Fibroblast of skin of right biceps (primary cell): ENCODE data around the gene TEAD3.
A peak's percentile ranks its signal among the peaks of the same experiment; 100 is the strongest.

Source experiments
- DNase-seq: peaks from one replicate; pipeline ENCODE4 v3.0.0-alpha.2; 2013

TEAD3 gene

DNA sequence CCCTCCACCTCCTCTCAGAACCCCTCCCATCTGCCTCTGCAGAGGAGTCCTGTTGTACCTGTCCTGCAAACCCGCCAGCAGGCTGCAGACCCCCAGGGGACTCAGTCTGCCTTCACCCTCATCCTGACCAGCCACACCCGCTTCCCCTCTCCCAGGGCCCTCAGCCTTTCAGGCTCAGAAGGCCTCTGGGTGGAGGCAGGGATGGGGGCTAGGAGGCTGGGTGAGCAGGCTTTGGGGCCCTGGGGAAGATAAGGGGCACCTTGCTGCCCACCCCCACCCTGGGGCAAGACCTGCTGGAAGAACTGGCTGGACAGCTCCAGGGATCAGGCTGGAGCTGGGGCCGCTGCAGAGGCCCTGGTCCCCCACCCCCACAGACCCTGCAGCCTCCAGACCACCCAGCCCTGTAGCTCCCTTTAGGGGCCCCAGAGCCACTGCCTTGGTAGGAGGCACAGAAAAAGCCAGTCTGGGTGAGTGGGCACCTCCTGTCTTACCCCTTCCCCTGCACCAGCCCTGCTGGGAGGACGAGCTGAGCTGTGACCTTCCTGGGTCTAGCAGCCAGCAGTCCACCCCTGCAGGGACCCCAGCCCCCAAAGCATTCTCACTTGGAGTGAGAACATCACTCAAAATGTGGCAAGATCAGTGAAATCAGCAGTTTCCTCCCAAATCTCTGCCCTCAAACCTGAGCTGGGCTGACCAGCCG, 5.2 kb downstream of the TEAD3 start:
- DNase-seq = no peak

DNA sequence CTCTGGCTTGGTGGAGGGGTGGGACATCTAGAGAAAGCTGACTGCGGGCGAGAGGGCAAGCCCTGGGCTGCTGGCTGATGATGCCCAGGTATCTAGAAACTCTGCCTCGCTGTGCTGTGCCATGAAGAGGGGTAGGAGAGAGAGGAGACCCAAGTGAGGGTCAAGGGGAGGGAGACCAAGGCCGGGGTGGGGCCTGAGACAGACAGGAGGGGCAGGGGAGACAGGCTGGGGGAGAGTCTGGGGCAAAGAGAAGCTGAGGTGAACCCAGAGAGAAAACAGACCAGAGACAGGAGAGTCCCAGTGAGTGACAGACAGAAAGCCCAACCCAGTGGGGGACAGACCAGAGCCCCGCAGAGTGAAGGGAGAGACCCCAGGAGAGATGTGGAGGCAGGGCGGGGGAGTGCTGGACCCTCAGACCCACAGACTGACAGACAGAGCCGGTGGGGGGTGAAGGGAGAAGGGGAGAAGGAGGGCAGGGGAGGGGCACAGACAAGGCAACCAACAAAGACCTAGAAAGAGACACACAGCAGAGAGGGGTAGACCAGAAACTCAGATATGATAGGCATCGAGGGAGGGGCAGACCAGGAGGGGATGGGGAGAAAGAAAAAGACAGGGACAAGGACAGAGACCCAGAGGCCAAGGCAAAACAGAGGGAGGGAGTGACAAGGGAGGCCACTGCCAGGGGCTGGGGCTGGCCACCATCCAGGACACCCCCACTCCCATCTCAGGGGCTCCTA, 5.9 kb downstream of the TEAD3 start:
- DNase-seq = no peak

DNA sequence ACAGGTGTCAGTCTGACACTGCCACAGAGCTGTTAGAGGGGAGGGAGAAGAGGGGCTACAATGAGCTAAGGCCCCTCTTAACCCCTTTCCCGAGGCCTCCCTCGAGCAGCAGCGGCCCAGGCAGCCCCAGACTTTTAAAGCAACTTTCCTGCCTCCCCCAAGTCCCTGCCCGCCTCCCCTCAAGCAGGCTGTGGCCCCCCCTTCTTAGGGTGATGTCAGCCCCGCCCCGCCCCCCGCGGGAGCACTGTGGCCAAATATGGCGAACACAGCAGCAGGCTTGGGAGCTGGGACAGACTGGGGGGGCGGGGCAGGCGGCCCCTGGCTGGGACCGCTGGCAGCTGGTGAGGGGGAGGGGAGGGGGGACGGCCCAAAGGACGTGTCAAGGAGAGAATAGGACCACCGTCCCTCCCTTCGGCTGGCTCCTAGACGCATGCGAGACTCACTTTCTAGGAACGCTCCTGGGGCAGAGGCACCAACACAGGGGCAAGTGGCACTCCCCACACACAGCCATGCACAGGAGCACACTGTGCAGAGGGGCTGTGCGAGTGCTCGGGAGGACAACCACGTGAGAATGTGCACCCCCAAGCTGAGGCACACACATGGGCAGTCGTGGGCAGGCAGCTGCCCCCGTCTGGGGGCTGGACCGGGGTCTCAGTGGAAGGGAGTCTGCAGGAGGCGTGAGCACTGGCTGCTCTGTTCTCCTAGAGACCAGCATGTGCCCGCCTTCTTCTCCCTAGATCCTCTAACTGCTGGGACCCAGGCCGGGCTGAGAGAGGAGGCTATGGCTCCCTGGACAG, 6.7 kb downstream of the TEAD3 start:
- peak; percentile 95 for DNase-seq

DNA sequence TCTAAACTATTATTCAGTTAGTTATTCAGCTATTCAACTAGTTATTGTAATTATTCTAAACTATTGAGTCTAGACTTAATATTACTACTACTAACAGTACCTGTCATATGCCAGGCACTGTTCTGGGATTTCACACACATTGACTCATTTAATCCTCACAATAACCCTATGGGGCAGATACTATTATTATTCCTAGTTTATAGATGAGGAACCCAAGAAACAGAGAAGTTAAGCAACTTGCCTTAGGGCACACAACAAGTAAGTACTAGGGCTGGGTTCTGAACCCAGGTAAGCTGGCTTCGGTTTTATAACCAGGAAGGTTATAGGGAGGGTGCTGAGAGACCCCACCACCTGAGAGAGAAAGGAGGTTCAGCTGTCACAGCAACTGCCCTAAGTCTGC, 7.8 kb downstream of the TEAD3 start:
- no peak for DNase-seq

DNA sequence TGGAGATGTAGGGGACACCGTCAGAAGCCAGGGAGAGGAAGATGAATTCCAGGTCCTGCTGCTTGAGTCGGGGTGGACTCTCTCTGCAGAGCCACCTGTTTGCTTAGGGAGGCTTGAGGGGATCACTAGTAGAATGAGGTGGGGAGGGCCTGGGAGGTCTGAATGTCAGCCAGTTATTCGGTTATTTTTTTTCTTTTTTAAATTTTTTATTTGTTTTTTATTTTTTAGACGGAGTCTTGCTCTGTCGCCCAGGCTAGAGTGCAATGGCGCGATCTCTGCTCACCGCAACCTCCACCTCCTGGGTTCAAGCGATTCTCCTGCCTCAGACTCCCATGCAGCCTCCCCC, 8.4 kb downstream of the TEAD3 start:
- no peak for DNase-seq

DNA sequence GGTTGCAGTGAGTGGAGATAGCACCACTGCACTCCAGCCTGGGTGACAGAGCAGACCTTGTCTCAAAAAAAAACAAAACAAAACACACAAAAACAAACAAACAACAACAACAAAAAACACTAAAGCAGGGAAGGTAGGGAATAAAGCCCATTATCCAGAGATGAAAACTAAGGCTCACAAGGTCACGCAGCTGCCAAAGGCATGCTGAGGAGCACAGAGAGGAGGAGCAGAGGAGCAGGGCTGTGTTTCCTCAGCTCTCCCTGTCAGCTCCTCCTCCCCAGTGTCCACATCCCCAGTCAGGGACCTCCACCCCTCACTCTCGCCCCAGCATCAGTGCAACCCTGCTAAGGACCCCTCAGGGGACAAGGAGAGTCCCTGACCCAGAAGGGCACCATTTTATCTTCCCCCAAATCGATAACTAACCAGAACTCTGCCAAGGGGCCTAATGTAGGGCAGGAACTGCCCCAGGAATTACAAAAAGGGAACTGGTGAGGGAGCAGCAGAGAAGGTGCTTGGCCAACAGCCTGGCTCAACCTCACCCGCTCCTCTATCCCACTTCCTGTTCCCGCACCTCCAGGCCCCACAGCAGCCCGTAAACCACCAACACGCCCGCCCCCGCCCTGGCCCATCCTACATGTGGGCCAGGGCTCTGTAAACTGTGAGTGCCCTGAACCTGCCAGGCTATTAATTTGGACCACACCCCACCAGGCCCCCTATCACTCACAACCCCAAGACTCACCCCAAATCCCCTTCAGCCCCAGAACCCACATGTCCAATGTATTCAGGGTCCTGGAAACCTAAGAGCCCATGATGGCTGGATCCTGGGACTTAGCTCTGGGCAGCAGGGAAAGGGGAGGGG, 9.0 kb downstream of the TEAD3 start:
- peak; percentile 61 for DNase-seq

DNA sequence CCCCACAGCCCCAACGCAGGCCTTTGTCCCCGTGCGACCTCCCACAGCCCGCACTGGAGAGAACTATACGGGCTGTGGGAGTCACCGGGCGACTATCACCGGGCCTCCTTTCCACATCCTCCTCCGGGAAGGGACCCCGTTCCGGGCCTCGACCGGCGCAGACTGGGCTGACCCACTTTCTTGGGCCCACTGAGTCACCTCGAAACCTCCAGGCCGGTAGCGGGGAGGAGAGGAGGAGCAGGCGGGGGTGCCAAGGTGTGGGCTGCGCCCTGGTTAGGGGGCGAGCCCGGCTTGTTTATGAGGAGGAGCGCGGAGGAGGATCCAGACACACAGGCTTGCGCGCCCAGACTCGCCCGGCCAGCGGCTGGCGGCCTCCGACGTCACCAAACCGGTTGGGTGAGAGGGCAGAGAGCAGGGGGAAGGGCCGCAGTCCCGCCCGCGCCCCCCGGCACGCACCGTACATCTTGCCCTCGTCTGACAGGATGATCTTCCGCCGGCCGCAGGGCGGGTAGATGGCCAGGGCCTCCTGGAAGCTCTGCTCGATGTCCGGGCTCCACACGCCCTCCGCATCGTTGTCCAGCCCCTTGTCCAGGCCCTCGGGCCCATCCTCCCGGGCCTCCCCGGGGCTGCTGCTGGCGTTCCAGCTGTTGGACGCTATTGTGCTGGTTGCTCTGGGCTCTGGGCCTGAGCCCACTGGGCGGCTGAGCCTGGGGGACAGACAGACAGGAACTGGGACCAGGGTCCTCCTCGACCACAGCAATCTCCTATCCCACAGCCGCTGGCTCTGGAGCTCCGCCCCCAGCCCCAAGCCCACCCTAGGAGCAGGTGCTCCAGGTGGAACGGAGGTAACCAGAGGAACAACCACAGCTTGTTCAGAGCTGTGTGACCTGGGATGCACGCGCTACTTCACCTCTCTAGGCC, 10.6 kb downstream of the TEAD3 start:
- no peak for DNase-seq

DNA sequence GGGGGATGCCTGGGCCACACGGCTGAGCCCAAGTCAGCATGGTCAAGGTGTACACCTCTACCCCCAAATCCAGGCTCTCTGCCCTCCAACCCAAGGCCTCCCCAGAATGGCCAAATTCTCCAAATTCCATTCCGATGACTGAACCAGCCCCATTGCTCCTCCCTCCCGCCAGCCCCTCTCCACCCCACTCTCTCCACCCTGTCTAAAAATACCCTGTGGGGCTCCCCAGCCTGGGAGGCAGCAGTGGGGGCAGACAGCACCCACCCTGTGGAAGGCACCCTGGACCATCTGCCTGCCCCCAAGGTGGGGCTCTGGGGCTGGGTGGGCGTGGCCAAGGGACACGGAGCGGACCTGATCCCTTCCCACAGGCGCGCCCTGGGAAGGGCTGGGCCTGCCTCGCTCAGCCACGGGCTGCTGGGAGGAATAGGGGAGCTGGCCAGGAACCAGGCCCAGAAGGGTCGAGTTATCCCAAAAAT, 11.4 kb downstream of the TEAD3 start:
- DNase-seq = peak; percentile 83

DNA sequence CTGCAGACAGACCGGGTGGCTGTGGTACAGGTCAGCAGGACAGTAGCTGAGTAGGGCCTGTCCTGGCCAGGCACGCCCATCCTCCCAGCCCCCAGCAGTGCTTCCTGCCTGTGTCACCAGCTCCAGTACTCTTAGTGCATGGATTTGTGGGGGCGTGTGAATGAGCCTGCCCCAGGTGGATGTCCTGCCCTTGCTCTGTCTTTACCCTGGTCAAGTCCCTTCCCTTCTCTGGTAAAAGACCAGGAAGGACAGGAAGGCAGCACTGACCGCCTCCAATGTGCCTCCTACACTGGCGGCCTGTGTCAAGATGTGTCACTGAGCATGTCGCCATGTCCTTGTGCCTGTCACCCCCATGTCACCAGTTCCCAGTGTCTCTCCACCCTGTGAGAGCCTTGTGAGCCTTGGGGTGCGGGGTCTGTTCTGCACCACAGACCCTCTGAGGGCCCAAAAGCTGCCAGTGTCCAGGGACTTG, 11.9 kb downstream of the TEAD3 start:
- DNase-seq = no peak

DNA sequence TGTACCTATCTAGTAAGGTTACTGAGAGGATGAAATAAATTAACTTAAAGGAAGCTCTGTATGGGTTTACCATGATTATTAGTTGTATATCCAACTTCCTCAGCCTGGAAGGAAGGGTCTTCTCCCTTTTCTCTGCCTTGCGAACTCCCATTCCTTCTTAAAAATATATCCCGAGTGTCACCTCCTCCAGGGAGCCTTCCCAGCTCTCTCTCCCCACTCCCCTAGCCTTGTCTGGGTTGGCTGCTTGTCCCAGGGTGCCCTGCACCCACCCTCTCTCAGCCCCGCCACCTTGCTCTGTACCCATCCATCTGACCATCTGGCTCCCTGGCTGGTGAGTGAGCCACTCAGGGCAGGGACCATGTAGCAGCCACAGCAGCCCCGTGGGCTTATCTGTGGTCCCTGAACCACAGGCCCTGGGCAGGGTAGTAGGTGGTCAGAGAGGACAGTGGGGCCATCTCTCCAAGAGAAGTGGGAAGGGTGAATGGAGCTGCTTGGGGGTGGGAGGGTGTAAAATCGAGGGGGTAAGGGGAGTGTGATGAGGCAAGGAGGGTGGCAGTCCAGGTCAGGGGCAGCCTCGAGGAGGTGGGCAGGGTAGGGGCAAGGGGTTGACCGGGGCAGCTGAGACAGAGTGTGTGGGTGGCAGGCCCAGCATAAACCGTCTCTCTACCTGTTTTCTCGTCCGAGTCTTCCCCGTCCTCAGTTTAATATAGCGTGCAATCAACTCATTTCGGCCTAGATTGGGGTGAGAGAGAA, 12.8 kb downstream of the TEAD3 start:
- no peak for DNase-seq

DNA sequence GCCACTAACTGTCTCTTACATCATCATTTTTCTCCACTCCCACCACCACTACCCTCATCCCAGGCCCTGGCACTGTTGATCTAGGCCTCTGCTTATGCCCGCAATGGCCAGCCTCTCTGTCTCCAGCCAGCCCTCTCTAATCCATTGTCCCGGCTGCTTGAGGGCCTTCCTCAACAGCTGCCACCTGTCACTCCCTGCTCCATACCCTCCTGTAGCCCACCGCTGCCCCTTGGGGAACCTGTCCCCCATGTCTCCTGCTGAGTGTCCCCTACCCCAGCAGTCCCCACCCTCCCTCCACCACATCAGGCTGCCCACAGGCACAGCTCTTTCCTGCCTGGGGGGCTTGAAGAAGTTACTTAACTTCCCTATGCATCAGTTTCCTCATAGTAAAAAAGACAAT, 13.4 kb downstream of the TEAD3 start:
- DNase-seq = no peak

DNA sequence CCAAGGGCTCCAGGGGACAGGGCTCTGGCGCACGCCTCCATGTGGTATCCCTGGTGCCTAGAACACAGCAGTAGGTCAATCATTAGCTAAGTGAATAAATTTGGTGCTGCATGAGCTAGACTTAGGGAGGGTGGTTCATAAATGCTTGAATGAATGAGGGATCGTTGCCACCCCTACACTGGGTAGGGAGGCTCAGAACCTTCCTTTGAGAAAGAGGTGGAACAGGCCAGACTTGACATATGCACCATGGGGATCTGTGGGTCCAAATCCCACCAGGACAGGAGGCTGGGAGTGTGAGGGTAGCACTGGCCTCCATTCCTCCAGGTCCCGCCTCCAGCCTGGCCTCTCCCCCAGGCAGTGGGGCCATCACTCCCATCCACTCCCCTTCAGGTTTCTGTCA, 13.8 kb downstream of the TEAD3 start:
- DNase-seq = no peak

DNA sequence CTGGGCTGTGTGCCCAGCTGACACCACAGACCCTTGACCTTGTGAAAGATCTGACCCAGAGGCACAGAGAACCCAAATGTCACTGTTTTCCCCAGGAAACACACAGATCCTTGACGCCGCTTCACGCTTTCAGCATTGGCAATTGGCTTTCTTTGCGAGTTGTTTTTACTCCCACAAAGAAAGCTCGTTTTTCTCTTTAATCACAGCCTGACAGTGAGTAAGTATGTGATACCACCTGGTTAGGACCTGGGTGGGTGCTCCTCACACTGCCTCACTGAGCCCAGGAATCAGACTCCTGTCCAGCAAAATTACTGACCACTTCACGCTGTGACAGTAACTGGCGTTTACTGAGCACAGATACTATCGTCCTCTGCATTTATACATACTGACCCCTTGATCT, 15.7 kb downstream of the TEAD3 start:
- DNase-seq = no peak

DNA sequence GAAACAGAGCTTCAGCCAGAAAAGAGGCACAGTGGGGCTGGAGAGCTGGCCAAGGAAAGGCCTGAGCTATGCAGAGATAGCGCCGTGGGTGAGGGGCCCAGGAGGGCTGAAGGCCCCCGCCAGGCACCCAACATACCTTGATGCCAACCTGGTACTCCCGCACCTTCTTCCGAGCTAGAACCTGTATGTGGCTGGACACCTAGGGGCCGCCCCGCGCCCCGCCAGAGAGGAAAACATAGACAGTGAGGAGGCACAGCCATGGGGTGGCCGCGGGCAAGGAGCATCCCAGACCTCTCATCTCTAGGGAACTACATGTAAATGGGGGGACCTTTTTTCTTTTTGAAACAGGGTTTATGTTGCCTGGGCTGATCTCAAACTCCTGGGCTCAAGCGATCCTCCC, 16.7 kb downstream of the TEAD3 start:
- no peak for DNase-seq

DNA sequence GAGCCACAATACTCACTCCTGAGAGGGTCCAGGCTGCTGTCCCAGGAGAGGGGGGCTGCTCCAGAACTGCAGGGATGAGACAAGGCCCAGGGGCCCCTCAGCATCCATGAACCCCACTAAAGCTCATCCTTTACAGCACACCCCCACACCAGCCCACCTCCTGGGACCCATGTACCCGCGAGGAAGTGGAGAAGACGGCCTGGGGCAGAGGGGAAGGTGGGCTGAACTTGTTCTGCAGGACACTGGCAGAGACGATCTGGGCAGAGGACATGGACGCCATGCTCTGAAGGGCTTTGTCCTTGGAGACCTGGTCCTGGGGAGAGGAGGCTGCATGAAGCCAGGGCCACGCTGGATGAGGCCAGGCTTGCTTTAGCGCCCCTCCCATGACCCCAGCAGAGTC, 18.6 kb downstream of the TEAD3 start:
- no peak for DNase-seq

DNA sequence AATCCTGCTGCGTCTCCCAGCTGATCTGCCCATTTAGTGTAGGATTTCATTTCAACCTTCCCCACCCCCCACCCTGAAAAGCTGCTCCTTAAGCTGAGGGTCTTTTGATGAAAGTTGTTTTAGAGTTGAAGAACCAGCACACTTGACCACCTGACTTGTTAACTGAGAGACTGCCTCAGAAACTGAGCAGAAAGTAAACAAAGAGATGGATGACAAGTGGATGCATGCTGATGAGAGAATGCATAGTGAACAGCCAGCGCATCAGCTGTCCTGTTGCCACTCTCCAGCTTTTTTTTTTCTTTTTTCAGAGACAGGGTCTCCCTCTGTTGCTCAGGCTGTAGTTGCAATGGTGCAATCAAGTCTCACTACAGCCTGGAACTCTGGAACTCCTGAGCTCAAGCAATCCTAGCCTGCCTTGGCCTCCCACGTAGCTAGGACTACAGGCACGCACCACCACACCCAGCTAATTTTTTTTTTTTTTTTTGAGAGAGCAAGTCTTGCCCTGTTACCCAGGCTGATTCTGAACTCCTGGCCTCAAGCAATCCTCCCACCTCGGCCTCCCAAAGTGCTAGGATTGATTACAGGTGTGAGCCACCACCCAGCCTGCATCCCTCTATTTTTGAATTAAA, 19.2 kb downstream of the TEAD3 start:
- no peak for DNase-seq

DNA sequence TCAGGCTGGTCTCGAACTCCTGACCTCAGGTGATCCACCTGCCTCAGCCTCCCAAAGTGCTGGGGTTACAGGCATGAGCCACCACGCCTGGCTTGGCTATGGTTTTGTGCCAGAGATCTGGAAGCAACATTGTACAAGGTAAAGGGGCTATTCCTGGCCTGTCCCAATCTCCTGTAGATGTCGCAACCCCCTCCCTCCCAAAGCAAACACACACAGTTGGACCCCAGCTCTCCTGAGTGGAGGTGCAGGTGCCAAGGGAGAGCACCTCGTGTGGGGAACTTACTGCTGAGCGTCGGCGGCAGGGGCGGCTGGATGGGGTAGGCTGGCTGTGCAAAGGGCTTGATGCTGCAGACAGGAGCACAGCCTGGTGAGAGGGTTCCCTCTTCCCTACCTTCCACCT, 19.9 kb downstream of the TEAD3 start:
- no peak for DNase-seq

DNA sequence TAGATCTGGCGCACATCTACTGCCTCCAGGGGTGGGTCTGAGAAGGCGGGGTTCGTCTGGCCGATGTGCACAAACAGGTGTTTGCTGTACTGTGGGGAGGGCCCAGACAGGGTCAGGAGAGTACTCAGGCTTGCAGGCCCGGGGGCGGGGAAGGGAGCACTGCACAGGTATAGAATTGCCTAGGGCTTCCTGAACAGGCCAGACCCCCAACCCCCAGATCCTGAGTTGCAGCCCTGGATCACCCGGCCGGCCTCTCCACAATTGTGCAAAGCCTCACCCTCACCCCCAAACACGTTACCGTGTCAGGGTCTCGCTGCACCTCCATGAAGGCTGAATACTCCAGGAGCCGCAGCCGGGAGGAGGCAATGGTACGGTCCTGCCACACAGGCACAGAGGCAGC, 20.9 kb downstream of the TEAD3 start:
- DNase-seq = no peak

DNA sequence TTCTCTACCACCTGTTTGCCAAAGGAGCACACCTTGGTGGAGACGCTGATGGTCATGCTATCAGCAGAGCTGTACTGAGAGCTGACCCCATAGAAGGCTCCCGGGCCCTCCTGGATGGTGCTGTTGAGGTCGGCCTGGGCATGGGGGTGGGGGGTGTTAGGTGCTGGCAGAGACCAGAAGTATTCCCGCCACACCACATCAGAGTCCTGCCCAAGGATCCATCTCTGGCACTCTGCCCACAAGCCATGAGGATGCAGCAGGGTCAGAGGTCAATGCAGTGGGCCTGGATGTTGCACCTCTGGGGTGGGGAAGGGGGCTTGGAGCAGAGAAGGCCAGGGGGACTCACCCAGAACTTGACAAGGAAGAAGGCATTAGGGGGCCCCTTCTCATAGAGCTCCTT, 21.3 kb downstream of the TEAD3 start:
- no peak for DNase-seq

DNA sequence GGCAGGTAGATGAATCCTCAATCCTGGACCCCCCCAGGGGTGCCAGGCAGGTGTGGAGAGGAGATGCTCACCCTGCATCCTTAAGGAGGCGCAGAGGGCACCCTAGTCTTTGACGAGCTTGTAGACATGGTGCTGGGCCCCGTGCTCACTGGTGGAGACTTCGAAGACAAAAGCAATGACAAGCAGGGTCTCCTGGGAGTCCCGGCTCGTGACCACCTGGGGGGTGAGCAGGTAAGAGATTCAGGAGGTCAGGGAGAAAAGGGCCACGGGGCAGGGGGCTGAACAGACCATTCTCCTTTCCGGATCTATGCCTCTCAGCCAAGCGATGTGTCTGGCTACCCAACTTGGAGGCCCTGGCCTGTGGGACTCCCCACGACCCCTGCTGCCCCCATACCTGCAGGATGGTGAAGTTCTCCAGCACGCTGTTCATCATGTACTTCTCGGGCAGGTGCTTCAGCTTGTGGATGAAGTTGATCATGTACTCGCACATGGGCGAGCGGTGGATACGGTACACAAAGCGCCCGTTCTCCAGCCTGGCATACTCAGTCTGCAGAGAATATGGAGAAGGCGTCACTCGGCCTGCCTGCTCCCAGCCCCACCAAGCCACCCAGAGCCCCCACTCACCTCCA, 21.8 kb downstream of the TEAD3 start:
- no peak for DNase-seq
